ENCODE results near the gene LARP6. TPM values are rescaled to one million over a fixed set of nuclear protein-coding genes. Genes with fewer than 3 reads are reported as not detected.
A peak's percentile ranks its signal among the peaks of the same experiment; 100 is the strongest.

Gene LARP6
- total and polyA plus RNA-seq, 2 of the 13 experiments (the other 11 are each of a cell fraction or from before 2014, with no cell fraction given) = 2.9 to 8.2 TPM

- TF ChIP-seq GFI1 (CRISPR knock-in tag; IDR thresholded peaks at IDR 0.05; ENCODE audit: borderline replicate concordance) (peak; percentile 87), ONECUT2 (CRISPR knock-in tag; IDR thresholded peaks at IDR 0.05) (no peak), AKAP8 (CRISPR knock-in tag; IDR thresholded peaks at IDR 0.05) (no peak), NFYC (CRISPR knock-in tag; IDR thresholded peaks at IDR 0.05) (no peak), PHF8 (CRISPR knock-in tag; IDR thresholded peaks at IDR 0.05) (no peak), HDAC1 (CRISPR knock-in tag; IDR thresholded peaks at IDR 0.05) (no peak; the same call in 1 of the 2 replicates), ASH2L (IDR thresholded peaks at IDR 0.05; ENCODE audit: insufficient read length, low read depth, low read length) (peak; percentile 37)
Observed at GRCh38 chr15:70788114-70789049, 65.6 kb downstream of the LARP6 start (continued).

GRCh38 chr15:70786996-70787395, 67.0 kb downstream of the LARP6 start:
- TF ChIP-seq ZMYM4 (CRISPR knock-in tag; IDR thresholded peaks at IDR 0.05) (no peak), SOX13 (IDR thresholded peaks at IDR 0.05) (no peak), SOX13 (CRISPR knock-in tag; conservative IDR thresholded peaks at IDR 0.05 in 1 of 2, IDR thresholded peaks at IDR 0.05 in 1 of 2) (no peak), PTBP1 (IDR thresholded peaks at IDR 0.05; ENCODE audit: low read depth, low read length, poor library complexity, severe bottlenecking) (no peak), ZNF30 (CRISPR knock-in tag; IDR thresholded peaks at IDR 0.05) (no peak), SNAPC2 (CRISPR knock-in tag; IDR thresholded peaks at IDR 0.05) (no peak), HNRNPH1 (optimal IDR thresholded peaks at IDR 0.05; ENCODE audit: low read depth, low read length) (no peak), MEIS2 (CRISPR knock-in tag; IDR thresholded peaks at IDR 0.05) (no peak), KAT8 (CRISPR knock-in tag; IDR thresholded peaks at IDR 0.05) (no peak), ZNF136 (CRISPR knock-in tag; IDR thresholded peaks at IDR 0.05; ENCODE audit: low read depth) (no peak), ZNF709 (CRISPR knock-in tag; IDR thresholded peaks at IDR 0.05) (no peak), ZNF576 (CRISPR knock-in tag; IDR thresholded peaks at IDR 0.05) (no peak), TBL1XR1 (IDR thresholded peaks at IDR 0.05; ENCODE audit: borderline replicate concordance, low read length, partially characterized antibody) (no peak)
- Histone ChIP-seq H2AFZ (ENCODE audit: low read length) (no peak overlapping the region), H3K79me2 (ENCODE audit: insufficient read depth, low read length) (no peaks in the 10 kb centered on the region), H3K4me2 (ENCODE audit: low read depth, low read length) (no peak overlapping the region), H3K4me3 (replicated peaks in 1 of 3; ENCODE audit: insufficient read depth in 1 of 3, low read depth in 2 of 3, low read length in 3 of 3) (no peak overlapping the region), H3K27me3 (ENCODE audit: control insufficient read depth in 1 of 2, insufficient read depth in 2 of 2, low read length in 2 of 2) (no peaks in the 10 kb centered on the region), H3K9ac (ENCODE audit: insufficient read depth, low read depth, low read length) (no peak overlapping the region), H3K36me3 (replicated peaks in 1 of 2; ENCODE audit: control insufficient read depth in 1 of 2, insufficient read depth in 2 of 2, low read length in 2 of 2) (no peaks in the 10 kb centered on the region), H3K9me3 (ENCODE audit: low read length) (no peaks in the 10 kb centered on the region), H3K4me1 (ENCODE audit: insufficient read depth, low read length) (peaks cover 56% of the 10 kb centered on the region), H3K27ac (ENCODE audit: extremely low read length, insufficient read depth, low read length) (no peak overlapping the region), H4K20me1 (ENCODE audit: insufficient read depth, low read length) (no peaks in the 10 kb centered on the region)
- DNase-seq (ENCODE audit: low spot score) (no peak), ATAC-seq (no peak), FAIRE-seq (no peak)
- CTCF ChIA-PET (ENCODE audit: low intra/inter-chr PET ratio, low total read pairs) = no interaction called here
- no TSS peak for BruUV-seq (replicated peaks)
- intact Hi-C loops (cut with micrococcal nuclease; ENCODE audit: unreplicated experiment) (loop anchor here (5.0 kb wide), 1 partner anchor 635 kb away; no protein-coding TSS in a partner anchor), in situ Hi-C loops (cut with HindIII; ENCODE audit: extremely low pct_ligation_motif_present, low pct_unique_long_range_greater_than_20kb) (no loop called here)
- WGBS (ENCODE audit: low lambda C conversion rate) = 95% methylated on average over 4 of the region's 4 CpGs
- POLR2A ChIA-PET = interaction anchor here (0.8 kb wide), 1 partner anchor 92 kb away, joined by 6 read pairs; no protein-coding TSS in a partner anchor
